Astrocyte (in vitro differentiated cells and primary cell): Measurements from ENCODE around the gene XYLT1.

Experiments
- CTCF ChIP-seq: IDR thresholded peaks from 2 replicates; pipeline ENCODE4 v1.5.1; 2011; ENCODE audit warnings: low read depth, mild to moderate bottlenecking, inconsistent platforms, low read length, moderate library complexity; ENCODE audit not compliant: insufficient read depth
- EZH2 ChIP-seq: IDR thresholded peaks from 2 replicates; pipeline ENCODE4 v1.6.1; 2012; ENCODE audit warnings: mild to moderate bottlenecking, low read length, inconsistent platforms; ENCODE audit not compliant: insufficient read depth

DNA sequence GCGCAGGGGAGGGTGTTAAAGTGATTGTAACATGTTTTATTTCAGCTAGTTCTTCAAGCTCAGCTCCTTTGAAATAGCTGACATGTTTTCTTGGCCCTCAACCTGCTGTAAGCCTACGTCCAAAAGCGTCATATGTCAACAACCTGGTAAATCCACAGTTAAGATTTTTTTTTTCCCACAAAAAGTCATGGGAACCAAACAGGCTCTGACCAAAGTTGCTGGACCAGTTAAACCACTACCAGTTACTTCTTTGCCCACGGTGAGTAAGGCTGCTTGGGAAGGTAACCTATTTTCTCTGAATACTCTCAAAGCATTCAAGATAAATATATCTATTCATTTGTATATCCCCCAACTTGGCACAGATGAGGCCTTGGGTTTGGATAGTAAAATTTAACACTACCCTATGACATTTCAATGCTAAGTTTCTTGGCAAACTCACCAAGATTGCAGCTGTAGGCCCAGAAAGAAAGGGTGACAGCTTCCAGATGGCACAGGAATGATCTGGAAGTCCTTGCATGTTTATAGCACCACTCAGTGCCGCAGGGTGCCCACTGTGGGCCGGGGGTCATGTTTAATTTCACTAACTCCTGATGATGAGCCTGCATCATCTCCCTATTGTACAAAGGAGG lies 166.2 kb downstream of the XYLT1 start:
- no peak for TF ChIP-seq CTCF
- no peak for TF ChIP-seq EZH2
